ENCODE data around the gene ZSCAN5B.

The ZSCAN5B gene

DNA sequence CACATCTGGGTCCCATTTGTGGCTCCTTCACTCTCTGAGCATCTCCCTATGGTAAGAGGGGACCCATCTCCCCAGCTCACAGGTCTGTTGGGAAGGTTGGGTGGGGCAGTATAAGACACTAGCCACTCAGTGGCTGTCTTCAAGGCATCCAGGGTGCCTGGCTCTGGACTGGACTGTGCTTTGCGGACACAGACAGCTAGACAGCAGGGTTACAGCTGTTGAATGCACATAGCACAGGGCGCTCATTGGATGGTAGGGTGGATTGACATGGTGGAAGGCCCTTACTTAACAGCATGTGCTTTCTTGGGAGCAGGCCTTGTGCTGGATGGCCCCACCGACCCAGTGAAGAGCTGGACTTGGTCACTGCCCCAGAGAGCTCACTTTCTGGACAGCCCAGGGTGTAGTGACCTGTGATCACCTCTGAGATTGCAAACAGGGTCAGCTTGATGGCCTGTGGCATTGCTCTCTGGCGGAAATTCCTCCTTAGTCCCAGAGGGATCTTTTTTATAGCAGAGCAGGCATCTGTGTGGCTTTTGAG lies 54.6 kb downstream of the ZSCAN5B start:
- Histone ChIP-seq H3K4me1 (ENCODE audit: low read depth, poor library complexity, severe bottlenecking) (peaks cover 12% of the 10 kb centered on the region), H3K79me2 (ENCODE audit: insufficient read depth, low read depth) (peaks cover 8% of the 10 kb centered on the region; the same call in 1 of the 2 replicates), H3K4me3 (IDR thresholded peaks at IDR 0.05; ENCODE audit: insufficient read depth, low read depth, low read length) (no peak overlapping the region), H3K27me3 (ENCODE audit: insufficient read depth, low read depth) (no peaks in the 10 kb centered on the region), H3K4me2 (no peak overlapping the region), H2AFZ (ENCODE audit: low read depth) (no peak overlapping the region), H3K27ac (no peak overlapping the region), H4K20me1 (ENCODE audit: insufficient read depth) (no peaks in the 10 kb centered on the region), H3K9ac (no peak overlapping the region), H3K36me3 (ENCODE audit: insufficient read depth) (no peaks in the 10 kb centered on the region)
- TF ChIP-seq, protein P1, sequence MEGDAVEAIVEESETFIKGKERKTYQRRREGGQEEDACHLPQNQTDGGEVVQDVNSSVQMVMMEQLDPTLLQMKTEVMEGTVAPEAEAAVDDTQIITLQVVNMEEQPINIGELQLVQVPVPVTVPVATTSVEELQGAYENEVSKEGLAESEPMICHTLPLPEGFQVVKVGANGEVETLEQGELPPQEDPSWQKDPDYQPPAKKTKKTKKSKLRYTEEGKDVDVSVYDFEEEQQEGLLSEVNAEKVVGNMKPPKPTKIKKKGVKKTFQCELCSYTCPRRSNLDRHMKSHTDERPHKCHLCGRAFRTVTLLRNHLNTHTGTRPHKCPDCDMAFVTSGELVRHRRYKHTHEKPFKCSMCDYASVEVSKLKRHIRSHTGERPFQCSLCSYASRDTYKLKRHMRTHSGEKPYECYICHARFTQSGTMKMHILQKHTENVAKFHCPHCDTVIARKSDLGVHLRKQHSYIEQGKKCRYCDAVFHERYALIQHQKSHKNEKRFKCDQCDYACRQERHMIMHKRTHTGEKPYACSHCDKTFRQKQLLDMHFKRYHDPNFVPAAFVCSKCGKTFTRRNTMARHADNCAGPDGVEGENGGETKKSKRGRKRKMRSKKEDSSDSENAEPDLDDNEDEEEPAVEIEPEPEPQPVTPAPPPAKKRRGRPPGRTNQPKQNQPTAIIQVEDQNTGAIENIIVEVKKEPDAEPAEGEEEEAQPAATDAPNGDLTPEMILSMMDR (conservative IDR thresholded peaks at IDR 0.05; ENCODE audit: low read depth, low read length): no peak

DNA sequence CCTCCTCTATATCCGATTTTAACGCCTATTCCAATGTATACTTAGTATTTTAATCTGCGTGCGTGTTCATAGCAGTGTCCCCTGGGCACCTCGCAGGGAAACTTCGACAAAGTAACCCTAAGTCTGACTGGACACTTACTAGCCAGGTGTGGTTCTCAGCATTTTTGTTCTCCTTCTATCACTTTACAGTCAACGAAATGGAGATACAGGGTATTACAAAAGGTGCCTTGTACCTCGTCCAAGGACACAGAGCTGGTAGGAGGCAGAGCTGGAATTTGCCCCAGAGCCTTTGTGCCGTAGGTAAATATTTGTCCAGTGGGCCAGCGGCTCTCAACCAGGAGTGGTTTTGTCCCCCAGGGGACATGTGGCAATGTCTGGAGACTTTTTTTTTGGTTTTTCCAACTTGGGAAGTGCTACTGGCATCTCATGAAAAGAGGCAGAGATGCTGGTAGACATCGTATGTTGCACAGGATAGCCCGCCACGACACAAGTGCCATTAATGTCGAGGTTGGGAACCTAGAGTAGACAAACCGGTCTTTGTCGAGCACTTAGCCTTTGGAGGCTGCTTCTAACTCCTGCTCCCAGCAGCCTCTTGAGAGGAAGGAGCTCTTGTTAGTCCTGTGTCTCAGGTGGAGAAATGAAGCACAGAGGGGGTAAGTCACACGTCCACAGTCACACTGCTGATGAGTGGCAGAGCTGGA lies 55.3 kb downstream of the ZSCAN5B start:
- Histone ChIP-seq H3K4me3 (IDR thresholded peaks at IDR 0.05; ENCODE audit: insufficient read depth, low read depth, low read length) (no peak overlapping the region), H3K27ac (no peak overlapping the region), H3K9ac (no peak overlapping the region), H3K36me3 (ENCODE audit: insufficient read depth) (no peaks in the 10 kb centered on the region), H4K20me1 (ENCODE audit: insufficient read depth) (no peaks in the 10 kb centered on the region), H3K79me2 (ENCODE audit: insufficient read depth, low read depth) (peaks cover 8% of the 10 kb centered on the region; the same call in 1 of the 2 replicates), H3K27me3 (ENCODE audit: insufficient read depth, low read depth) (no peaks in the 10 kb centered on the region), H2AFZ (ENCODE audit: low read depth) (no peak overlapping the region), H3K4me2 (peak overlapping the region; percentile 33; the same call in 1 of the 2 replicates), H3K4me1 (ENCODE audit: low read depth, poor library complexity, severe bottlenecking) (peaks cover 12% of the 10 kb centered on the region)
- TF ChIP-seq, protein P1 (conservative IDR thresholded peaks at IDR 0.05; ENCODE audit: low read depth, low read length): no peak

DNA sequence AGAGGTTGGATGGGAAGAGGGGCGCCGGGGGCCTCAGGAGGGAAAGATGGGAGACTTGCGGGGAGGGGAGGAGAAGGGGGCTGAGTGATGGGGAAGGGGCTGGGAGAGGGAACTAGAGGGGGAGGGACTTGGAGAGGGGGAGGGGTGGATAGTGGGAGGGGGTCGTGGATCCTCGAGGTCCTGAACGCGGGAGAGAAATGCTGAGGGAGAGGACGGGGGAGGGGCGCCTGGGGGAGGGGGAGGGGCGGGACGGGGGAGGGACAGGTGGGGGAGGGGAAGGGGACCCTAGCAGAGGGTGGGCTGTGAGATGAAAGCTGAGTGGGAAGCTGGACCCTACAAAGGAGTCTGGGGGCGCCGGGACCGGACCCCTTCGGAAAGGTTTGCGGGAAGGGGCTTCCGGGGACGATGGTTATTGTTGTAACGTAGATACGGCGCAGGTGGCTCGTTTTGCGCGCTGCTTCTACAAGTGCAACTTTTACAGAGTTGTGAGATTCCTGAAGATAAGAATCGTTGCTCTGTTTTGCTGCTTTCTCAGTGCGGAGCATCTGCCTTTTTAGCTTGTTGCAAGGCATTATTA lies 56.1 kb downstream of the ZSCAN5B start:
- peaks cover 18% of the 10 kb centered on the region for H3K4me1 ChIP-seq (ENCODE audit: low read depth, poor library complexity, severe bottlenecking)
- no peaks in the 10 kb centered on the region for H3K36me3 ChIP-seq (ENCODE audit: insufficient read depth)
- H3K4me2 ChIP-seq: peak overlapping the region; percentile 33; the same call in 1 of the 2 replicates
- peak overlapping the region; percentile 77; the same call in 1 of the 2 replicates for H3K27ac ChIP-seq
- TF ChIP-seq, protein P1 (conservative IDR thresholded peaks at IDR 0.05; ENCODE audit: low read depth, low read length): no peak
- peak overlapping the region; percentile 63; the same call in 1 of the 2 replicates for H3K9ac ChIP-seq
- H4K20me1 ChIP-seq (ENCODE audit: insufficient read depth): no peaks in the 10 kb centered on the region
- no peaks in the 10 kb centered on the region for H3K27me3 ChIP-seq (ENCODE audit: insufficient read depth, low read depth)
- no peak overlapping the region for H2AFZ ChIP-seq (ENCODE audit: low read depth)
- peaks cover 8% of the 10 kb centered on the region; the same call in 1 of the 2 replicates for H3K79me2 ChIP-seq (ENCODE audit: insufficient read depth, low read depth)
- no peak overlapping the region for H3K4me3 ChIP-seq (IDR thresholded peaks at IDR 0.05; ENCODE audit: insufficient read depth, low read depth, low read length)

- H3K4me1 ChIP-seq (ENCODE audit: low read depth, poor library complexity, severe bottlenecking): peaks cover 19% of the 10 kb centered on the region
Measured at GRCh38 chr19:56140583-56141416, 56.8 kb downstream of the ZSCAN5B start, which contains the start of gene ZNF444. ZNF444 (plus strand) TSS chr19:56141287; CDS start chr19:56146912, 5,625 bp downstream.

More at GRCh38 chr19:56140583-56141416, 56.8 kb downstream of the ZSCAN5B start, which contains the start of gene ZNF444:
- H3K4me3 ChIP-seq (IDR thresholded peaks at IDR 0.05; ENCODE audit: insufficient read depth, low read depth, low read length): no peak within 1 kb of the TSS
- no peaks in the 10 kb centered on the region for H3K36me3 ChIP-seq (ENCODE audit: insufficient read depth)
- TF ChIP-seq, protein P1 (conservative IDR thresholded peaks at IDR 0.05; ENCODE audit: low read depth, low read length): no peak
- H3K27ac ChIP-seq: peak within 1 kb of the TSS; percentile 77
- no peaks in the 10 kb centered on the region for H4K20me1 ChIP-seq (ENCODE audit: insufficient read depth)
- peak within 1 kb of the TSS; percentile 63 for H3K9ac ChIP-seq
- no peaks in the 10 kb centered on the region for H3K27me3 ChIP-seq (ENCODE audit: insufficient read depth, low read depth)
- peak within 1 kb of the TSS; percentile 80 for H2AFZ ChIP-seq (ENCODE audit: low read depth)
- H3K4me2 ChIP-seq: peak within 1 kb of the TSS; percentile 79
- peaks cover 8% of the 10 kb centered on the region; the same call in 1 of the 2 replicates for H3K79me2 ChIP-seq (ENCODE audit: insufficient read depth, low read depth)

All from KMS-11 (cell line).